ENCODE results near the gene COL18A1.
"Not testable (repeated sequence)": the region's sequence is repeated elsewhere in the genome, so short reads cannot be mapped to it uniquely, and the experiment has no call there.

COL18A1 gene

GRCh38 chr21:45493401-45494001 lies 88.5 kb downstream of the COL18A1 start:
- DNase-seq (ENCODE audit: low read depth, low spot score) = no peak

- DNase-seq (ENCODE audit: low read depth, low spot score) = no peak
Observed at GRCh38 chr21:45494135-45494850, 89.3 kb downstream of the COL18A1 start.

- DNase-seq (ENCODE audit: low read depth, low spot score) = no peak
Observed at GRCh38 chr21:45494851-45495680, 90.1 kb downstream of the COL18A1 start.

GRCh38 chr21:45496151-45496967 lies 91.4 kb downstream of the COL18A1 start:
- no peak for DNase-seq (ENCODE audit: low read depth, low spot score)

- no peak for DNase-seq (ENCODE audit: low read depth, low spot score)
Observed at GRCh38 chr21:45496968-45497845, 92.2 kb downstream of the COL18A1 start.

- DNase-seq (ENCODE audit: low read depth, low spot score) = no peak
Observed at GRCh38 chr21:45497846-45498645, 93.1 kb downstream of the COL18A1 start.

- DNase-seq (ENCODE audit: low read depth, low spot score) = no peak
Observed at GRCh38 chr21:45498646-45499000, 93.7 kb downstream of the COL18A1 start.

GRCh38 chr21:45499201-45499750 lies 94.3 kb downstream of the COL18A1 start:
- DNase-seq (ENCODE audit: low read depth, low spot score) = no peak

- DNase-seq (ENCODE audit: low read depth, low spot score) = no peak
Observed at GRCh38 chr21:45499970-45500577, 95.1 kb downstream of the COL18A1 start.

GRCh38 chr21:45501081-45502005 lies 96.4 kb downstream of the COL18A1 start:
- not testable (repeated sequence) for DNase-seq (ENCODE audit: low read depth, low spot score)

- no peak for DNase-seq (ENCODE audit: low read depth, low spot score)
Observed at GRCh38 chr21:45502006-45502345, 97.0 kb downstream of the COL18A1 start.

GRCh38 chr21:45502600-45502999 lies 97.6 kb downstream of the COL18A1 start:
- no peak for DNase-seq (ENCODE audit: low read depth, low spot score)

- not testable (repeated sequence) for DNase-seq (ENCODE audit: low read depth, low spot score)
Observed at GRCh38 chr21:45503226-45503625, 98.3 kb downstream of the COL18A1 start.

- DNase-seq (ENCODE audit: low read depth, low spot score) = no peak
Observed at GRCh38 chr21:45504021-45504515, 99.1 kb downstream of the COL18A1 start.

GRCh38 chr21:45504516-45505415 lies 99.8 kb downstream of the COL18A1 start:
- DNase-seq (ENCODE audit: low read depth, low spot score) = no peak

- no peak for DNase-seq (ENCODE audit: low read depth, low spot score)
Observed at GRCh38 chr21:45505416-45506021, 100.6 kb downstream of the COL18A1 start.
